WI38 (cell line): ENCODE measurements around the gene MBP.

Experiments
- H3K4me3 ChIP-seq: 2 replicates; pipeline ENCODE4 v1.5.1; 2011; ENCODE audit warnings: low read depth, mild to moderate bottlenecking, control low read depth, low read length
- CTCF ChIP-seq: IDR thresholded peaks from 2 replicates; pipeline ENCODE4 v1.5.1; 2012; ENCODE audit warnings: low read depth, mild to moderate bottlenecking, control low read depth, low read length

The MBP gene

GRCh38 chr18:77124452-77124922 is 8.1 kb downstream of the MBP start:
- H3K4me3 ChIP-seq: no peak overlapping the region
- no peak for TF ChIP-seq CTCF

GRCh38 chr18:77123320-77124231 is 9.0 kb downstream of the MBP start:
- H3K4me3 ChIP-seq: no peak overlapping the region
- TF ChIP-seq CTCF: no peak

GRCh38 chr18:77121523-77121922 is 11.1 kb downstream of the MBP start:
- no peak for TF ChIP-seq CTCF

GRCh38 chr18:77119851-77120491 is 12.6 kb downstream of the MBP start:
- TF ChIP-seq CTCF: no peak
- no peak overlapping the region for H3K4me3 ChIP-seq

More at GRCh38 chr18:77121523-77121922, 11.1 kb downstream of the MBP start:
- no peak overlapping the region for H3K4me3 ChIP-seq

GRCh38 chr18:77119101-77119850 is 13.3 kb downstream of the MBP start:
- TF ChIP-seq CTCF: no peak
- H3K4me3 ChIP-seq: no peak overlapping the region

GRCh38 chr18:77118256-77119090 is 14.1 kb downstream of the MBP start:
- TF ChIP-seq CTCF: no peak
- H3K4me3 ChIP-seq: no peak overlapping the region
